ENCODE data around the gene STX16. TPM values are rescaled to one million over a fixed set of nuclear protein-coding genes. Genes with fewer than 3 reads are reported as not detected.

STX16 gene
- total RNA-seq, 1 donor from 2014 or later = 24.7 TPM

- Histone ChIP-seq H3K4me1 (peaks cover 12 to 22% of the 10 kb centered on the region in 2 donors), H3K36me3 (peaks cover 25 to 27% of the 10 kb centered on the region in 2 donors), H3K9me3 (no peaks in the 10 kb centered on the region), H3K4me3 (peak overlapping the region; percentile 52 to 81), H3K27ac (peak overlapping the region; percentile 72 to 78), H3K27me3 (no peaks in the 10 kb centered on the region)
- intact Hi-C loops (cut with DNase I) = loop anchor here (2.0 to 5.0 kb wide), 4 partner anchors 179 to 456 kb away; partner anchors contain the start of genes APCDD1L, RAB22A and VAPB
- DNase-seq (ENCODE audit: low spot score in 2 of 2) = no peak
- no peak for TF ChIP-seq CTCF (IDR thresholded peaks at IDR 0.05)
Measured at GRCh38 chr20:58693226-58694006, 42.3 kb downstream of the STX16 start.

DNA sequence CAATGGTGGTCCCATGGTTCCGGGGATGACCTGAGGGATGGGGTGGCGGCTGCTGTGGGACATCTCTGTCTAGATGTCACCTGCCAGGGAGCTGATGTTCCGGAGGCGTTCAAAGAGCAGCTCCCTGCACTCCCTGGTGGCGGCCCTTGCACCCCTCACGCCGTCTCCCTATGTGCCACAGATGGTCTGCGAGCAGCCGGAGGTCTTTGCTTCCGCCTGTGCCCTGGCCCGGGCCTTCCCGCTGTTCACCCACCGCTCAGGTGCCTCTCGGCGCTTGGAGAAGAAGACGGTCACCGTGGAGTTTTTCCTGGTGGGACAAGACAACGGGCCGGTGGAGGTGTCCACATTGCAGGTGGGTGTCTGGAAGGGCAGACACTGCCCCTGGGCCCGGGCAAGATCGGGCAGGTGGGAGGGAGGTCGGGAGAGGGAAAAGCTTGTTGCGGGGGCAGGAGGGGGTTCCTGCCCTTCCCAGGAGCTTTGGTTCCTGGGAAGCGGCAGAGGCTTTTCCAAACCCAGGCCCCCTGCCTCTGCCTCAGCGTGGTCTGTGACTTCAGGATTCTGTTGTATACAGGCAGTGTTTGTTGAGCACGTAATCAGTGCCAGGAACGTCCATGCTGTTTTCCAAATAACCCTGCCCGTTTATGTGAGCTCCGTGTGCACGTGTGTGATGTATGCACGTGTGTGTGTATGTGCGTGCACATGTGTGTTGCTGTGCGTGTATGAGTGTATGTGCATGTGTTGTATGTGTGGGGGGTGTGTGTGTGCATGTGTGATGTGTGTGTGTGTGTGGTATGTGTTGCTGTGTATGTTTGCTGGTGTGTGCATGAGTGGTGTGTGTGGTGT lies 43.4 kb downstream of the STX16 start:
- intact Hi-C loops (cut with DNase I) = loop anchor here (5.0 kb wide), 2 partner anchors 387 to 457 kb away; partner anchors contain the start of gene RAB22A
- Histone ChIP-seq H3K9me3 (no peaks in the 10 kb centered on the region), H3K27ac (no peak overlapping the region), H3K4me1 (peaks cover 12 to 22% of the 10 kb centered on the region in 2 donors), H3K27me3 (no peaks in the 10 kb centered on the region), H3K4me3 (peak overlapping the region in 1 of 2 donors; percentile 81), H3K36me3 (peaks cover 34% of the 10 kb centered on the region in 2 donors)
- DNase-seq (ENCODE audit: low spot score in 2 of 2) = no peak
- no peak for TF ChIP-seq CTCF (IDR thresholded peaks at IDR 0.05)

GRCh38 chr20:58695084-58695722 lies 44.1 kb downstream of the STX16 start:
- DNase-seq (ENCODE audit: low spot score in 2 of 2) = no peak
- peaks cover 34 to 35% of the 10 kb centered on the region in 2 donors for H3K36me3 ChIP-seq
- intact Hi-C loops (cut with DNase I) = no loop called here
- H3K9me3 ChIP-seq = no peaks in the 10 kb centered on the region
- H3K4me3 ChIP-seq = no peak overlapping the region
- no peak for TF ChIP-seq CTCF (IDR thresholded peaks at IDR 0.05)
- no peak overlapping the region for H3K27ac ChIP-seq
- H3K4me1 ChIP-seq = peaks cover 12 to 19% of the 10 kb centered on the region in 2 donors
- H3K27me3 ChIP-seq = no peaks in the 10 kb centered on the region

GRCh38 chr20:58695895-58696375 lies 44.9 kb downstream of the STX16 start:
- intact Hi-C loops (cut with DNase I) = no loop called here

More at GRCh38 chr20:58695895-58696375, 44.9 kb downstream of the STX16 start:
- DNase-seq (ENCODE audit: low spot score in 2 of 2) = no peak
- no peak for TF ChIP-seq CTCF (IDR thresholded peaks at IDR 0.05)
- Histone ChIP-seq H3K36me3 (peaks cover 34 to 35% of the 10 kb centered on the region in 2 donors), H3K27ac (no peak overlapping the region), H3K4me1 (peaks cover 12 to 17% of the 10 kb centered on the region in 2 donors), H3K9me3 (no peaks in the 10 kb centered on the region), H3K4me3 (no peak overlapping the region), H3K27me3 (no peaks in the 10 kb centered on the region)
